NCI-H2107 (cell line): ENCODE measurements around the gene CROCC2.

Experiments
- DNase-seq: peaks from one replicate; lab custom pipeline; 2025; lab: John Stamatoyannopoulos, UW

CROCC2 gene

DNA sequence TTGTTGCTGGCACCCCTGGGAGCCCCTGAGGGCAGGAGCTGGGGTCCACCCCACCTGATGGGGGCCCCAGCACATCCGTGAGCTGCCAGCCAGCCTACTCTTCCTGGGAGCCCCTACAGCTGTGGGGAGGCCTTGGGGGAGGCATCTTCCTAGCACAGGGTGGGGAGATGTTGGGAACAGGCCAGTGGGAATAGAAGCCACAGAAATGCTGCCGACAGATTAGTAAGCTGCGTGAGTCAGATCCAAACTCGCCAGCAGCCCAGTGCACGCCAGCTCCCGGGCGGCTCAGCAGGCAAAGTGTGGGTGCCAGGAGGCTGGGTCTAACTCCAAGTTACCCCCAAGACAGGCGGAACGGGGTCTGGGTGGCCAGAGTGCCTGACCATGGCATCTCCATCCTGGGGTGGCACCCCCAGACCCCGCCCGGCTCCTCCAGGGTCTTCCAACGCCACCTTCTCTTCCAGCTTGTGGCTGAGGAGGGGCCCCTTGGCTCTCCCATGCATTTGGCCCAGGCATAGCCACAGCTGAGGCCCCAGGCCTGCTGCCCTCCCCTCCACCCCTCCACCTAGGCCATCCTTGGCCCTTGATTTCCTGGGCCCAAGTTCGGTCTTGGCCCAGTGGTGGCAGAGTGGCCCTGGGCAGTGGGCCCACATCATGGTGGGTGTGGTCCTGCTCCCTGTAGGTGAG, 15.3 kb downstream of the CROCC2 start:
- no peak for DNase-seq

DNA sequence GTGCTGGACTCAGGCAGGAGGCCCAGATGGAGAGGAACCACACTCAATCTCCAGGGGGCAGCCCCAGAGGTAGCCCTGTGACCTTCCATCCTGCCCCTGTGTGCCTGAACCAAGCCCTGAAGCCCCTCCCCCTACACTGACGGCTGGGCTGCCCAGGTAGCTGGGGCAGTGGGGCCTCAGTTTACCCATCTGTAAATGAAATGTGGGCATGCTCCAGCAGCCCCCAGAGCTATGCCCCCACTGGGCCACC, 15.8 kb downstream of the CROCC2 start:
- DNase-seq = no peak

DNA sequence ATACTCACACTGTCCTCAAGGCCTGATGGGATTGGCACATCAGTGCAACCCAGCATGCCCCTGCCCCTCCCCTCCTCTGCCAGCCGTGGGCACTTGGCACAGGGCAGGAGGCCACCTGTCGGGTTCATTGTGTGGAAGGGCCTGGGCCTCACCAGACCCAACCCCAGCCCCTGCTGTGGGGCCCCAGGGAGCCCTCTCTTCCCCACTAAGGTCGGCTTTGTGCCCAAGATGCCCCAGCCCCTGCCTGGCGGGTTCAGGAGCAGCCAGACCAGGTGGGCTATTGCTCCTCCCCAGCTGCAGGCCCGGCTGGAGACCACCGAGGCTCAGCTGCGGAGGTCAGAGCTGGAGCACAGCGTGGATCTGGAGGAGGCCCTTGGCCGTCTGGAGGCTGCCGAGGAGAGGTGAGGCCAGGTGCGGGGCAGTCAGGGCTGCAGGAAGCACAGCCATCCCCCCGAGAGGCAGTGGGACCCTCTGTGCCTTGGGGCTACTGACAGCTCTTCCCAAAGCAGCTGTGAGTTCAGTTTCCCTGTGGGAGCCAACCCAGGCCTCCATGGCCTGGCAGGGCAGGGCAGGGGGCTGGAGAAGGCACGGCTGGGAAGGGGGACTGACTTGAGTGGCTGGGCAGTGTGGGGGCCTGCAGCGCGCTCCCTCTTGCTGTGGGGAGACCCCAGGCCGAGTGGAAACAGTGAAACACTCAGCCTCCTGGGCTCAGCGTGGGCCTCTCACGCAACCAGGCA, 16.3 kb downstream of the CROCC2 start:
- DNase-seq = no peak

- DNase-seq = no peak
These were observed 16.9 kb downstream of the CROCC2 start for GRCh38 chr2:240922982-240923537.

DNA sequence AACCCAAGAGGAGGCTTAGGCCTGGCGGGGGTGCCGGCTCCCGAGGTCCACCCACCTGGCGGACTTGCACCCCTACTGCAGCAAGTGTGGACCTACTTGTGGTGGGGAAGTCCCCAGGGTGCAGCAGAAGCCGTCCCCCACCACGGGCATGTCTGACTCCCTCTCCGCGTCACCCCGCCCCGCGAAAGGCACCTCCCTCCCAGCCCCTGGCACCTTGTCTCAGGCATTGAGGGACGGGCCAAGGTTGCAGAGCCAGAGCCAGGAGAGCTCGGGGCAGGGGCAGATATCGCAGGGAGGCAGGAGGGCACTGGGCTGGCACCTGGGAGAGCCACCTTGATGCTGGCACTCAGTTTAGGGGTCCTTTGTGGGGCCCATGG, 19.0 kb downstream of the CROCC2 start:
- no peak for DNase-seq

DNA sequence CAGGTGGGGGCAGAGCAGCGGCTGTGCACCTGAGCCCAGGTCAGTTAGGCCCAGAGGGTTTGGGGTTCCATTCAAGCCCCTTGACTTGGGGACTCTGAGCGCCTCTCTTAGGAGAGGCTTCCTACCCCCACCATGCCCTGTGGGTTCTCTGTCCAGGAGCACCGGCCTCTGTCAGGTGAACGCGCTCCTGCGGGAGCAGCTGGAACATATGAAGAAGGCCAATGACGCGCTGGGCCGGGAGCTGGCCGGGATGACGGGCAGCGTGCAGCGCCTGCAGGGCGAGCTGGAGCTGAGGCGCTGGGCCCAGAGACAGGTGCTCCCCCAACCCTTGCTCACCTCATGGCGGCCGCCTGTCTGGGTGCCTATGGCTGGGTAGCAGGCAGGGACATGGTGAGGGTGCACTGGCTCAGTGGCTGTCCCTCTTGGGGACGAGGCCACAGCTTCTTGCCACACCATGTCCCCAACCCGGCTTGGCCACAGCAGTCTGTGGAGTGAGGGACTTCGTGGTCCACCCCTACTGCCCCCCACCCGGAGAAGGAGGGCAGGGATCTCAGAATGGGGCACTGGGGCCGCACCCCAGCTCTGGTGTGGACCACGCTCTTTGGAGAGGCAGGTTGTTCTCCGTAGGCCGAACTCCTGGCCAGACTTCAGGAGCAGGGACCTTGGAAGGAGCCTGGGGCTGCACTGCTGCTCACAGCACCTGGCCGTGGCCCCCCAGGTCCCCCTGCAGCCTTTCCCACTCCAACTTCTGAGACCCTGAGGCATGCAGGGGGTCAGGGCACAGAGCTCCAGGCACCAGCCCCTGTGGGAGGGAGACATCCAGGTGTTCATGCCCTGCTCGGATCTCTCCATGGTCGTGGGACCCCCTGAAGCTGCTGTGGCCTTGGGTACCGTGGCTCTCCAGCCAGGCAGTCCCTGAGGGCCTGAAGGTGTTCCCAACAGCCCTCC, 19.7 kb downstream of the CROCC2 start:
- DNase-seq = no peak

GRCh38 chr2:240926516-240927389, 20.6 kb downstream of the CROCC2 start:
- no peak for DNase-seq

DNA sequence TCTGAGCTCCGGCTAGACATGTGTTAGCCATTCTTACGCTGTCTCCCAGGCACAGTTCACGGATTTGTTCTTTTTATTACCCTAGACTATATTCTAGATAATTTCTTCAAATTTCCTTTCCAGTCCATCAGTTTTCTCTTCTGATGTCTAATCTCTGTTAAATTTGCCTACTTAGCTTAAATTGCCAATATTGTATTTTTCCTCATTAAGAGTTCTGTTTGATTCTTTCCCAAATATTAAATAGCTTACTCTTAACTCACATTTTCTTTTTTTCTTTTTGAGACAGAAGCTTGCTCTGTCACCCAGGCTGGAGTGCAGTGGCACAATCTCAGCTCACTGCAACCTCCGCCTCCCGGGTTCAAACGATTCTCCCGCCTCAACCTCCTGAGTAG, 21.2 kb downstream of the CROCC2 start:
- DNase-seq = no peak

DNA sequence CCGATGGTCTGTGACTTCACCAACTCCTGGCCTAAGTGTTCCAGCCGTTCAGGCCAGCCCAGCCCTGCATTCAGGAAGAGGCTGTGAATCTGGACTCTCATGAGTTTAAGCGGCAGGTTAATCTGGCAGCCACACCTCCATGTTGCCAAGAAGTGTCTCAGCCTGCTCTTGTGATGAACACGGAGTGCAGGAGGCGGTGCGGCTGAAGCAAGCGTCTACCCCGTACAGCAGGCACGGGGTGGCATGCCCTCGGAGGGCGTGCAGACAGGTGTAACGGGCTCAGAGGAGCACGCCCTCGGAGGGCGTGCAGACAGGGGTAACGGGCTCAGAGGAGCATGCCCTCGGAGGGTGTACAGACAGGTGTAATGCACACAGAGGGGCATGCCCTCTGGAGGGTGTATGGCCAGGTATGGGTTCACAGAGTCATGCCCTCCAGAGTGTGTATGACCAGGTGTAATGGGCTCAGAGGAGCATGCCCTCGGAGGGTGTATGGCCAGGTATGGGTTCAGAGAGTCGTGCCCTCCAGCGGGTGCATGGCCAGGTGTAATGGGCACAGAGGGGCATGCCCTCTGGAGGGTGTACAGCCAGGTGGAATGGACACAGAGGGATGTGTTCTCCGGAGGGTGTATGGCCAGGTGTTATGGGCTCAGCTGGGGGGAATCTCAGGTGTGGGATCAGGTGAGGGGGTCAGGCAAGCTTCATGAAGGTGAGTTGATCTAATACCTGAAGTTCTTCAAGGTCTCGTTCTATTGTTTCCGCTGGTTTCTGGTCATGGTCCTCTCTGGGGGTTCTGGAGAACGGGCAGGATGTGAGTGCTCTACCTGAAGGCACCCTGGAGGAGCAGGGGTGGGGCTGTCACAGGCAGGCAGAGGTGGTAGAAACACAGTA, 22.6 kb downstream of the CROCC2 start:
- no peak for DNase-seq

GRCh38 chr2:240929364-240930095, 23.4 kb downstream of the CROCC2 start:
- DNase-seq = no peak

DNA sequence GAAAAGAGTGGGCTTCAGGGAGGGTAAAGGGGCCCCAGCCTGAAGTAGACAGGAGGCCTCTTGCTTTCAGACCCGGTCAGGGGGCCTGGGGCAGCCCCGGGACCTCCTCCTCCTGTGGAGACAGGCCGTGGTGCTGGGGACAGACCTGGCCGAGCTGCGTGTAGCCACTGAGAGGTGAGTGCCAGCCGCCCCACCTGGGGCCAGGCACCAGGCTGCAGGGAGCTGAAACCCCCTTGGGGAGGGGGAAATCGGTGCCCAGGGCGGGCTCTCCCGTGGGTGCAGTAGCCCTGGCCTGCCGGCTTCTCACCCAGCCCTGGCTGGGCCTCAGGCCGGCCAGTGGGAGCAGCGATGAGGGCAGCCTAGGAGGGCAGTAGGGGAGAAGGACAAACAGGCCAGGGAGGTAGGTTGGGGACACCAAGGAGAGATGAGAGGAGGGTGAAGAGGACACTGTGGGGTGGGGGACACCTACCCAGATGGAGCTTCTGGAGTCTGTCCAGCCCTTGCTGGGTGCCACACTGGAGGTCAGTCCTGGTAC, 24.0 kb downstream of the CROCC2 start:
- DNase-seq = no peak

DNA sequence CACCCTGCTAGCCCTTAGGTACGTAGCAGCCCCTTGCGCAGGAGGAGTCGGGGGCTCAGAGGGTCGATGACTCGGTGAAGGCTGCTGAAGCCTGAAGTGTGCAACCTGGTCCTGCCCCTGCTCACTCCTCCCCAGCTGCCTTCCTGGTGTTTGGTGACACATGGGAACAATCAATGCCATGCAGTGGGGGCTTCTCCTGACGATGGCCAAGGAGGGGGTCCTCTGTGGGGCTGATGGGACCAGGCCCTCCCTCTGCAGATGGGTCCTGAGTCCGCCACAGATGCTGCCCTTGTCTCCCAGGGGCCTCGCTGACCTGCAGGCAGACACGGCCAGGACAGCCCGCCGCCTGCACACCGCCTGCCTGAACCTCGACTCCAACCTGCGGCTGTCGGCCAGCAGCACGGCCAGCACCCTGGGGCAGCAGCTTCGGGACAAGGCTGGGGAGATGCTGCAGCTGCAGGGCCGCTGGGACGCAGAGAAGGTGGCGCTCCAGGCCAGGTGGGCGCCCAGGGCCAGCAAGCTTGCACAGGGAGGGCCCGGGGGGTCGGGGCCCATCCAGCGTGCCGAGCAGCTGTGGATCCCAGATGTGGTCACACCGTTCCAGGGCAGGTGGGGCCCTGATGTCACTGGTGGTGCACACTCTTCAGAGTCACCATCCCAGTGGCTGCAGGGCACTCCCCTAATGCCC, 24.6 kb downstream of the CROCC2 start:
- no peak for DNase-seq

GRCh38 chr2:240931319-240931949, 25.3 kb downstream of the CROCC2 start:
- DNase-seq = no peak

GRCh38 chr2:240932001-240932723, 26.0 kb downstream of the CROCC2 start:
- no peak for DNase-seq

GRCh38 chr2:240932724-240933047, 26.6 kb downstream of the CROCC2 start:
- DNase-seq = no peak

- no peak for DNase-seq
These were observed 27.2 kb downstream of the CROCC2 start for GRCh38 chr2:240933048-240933965.
